Activated gamma-delta T cell (primary cell): ENCODE data around the gene RTN4R.
"Not testable (repeated sequence)": the region's sequence is repeated elsewhere in the genome, so short reads cannot be mapped to it uniquely, and the experiment has no call there.

Source experiments
- DNase-seq: peaks from one replicate; lab custom pipeline; 2025; lab: John Stamatoyannopoulos, UW

The RTN4R gene

GRCh38 chr22:20286784-20287423, 18.8 kb upstream of the RTN4R start:
- DNase-seq: not testable (repeated sequence)

GRCh38 chr22:20286312-20286660, 18.2 kb upstream of the RTN4R start:
- not testable (repeated sequence) for DNase-seq

- DNase-seq: peak; percentile 65
Observed at GRCh38 chr22:20285473-20286311, 17.6 kb upstream of the RTN4R start.

GRCh38 chr22:20284471-20285086, 16.5 kb upstream of the RTN4R start:
- DNase-seq: no peak

GRCh38 chr22:20283674-20284066, 15.6 kb upstream of the RTN4R start:
- no peak for DNase-seq

GRCh38 chr22:20282901-20283673, 15.0 kb upstream of the RTN4R start:
- no peak for DNase-seq

GRCh38 chr22:20281891-20282290, 13.8 kb upstream of the RTN4R start:
- DNase-seq: no peak

- not testable (repeated sequence) for DNase-seq
Observed at GRCh38 chr22:20281473-20281872, 13.4 kb upstream of the RTN4R start.

GRCh38 chr22:20280866-20281265, 12.7 kb upstream of the RTN4R start:
- DNase-seq: no peak

- DNase-seq: not testable (repeated sequence)
Observed at GRCh38 chr22:20280163-20280562, 12.0 kb upstream of the RTN4R start.

GRCh38 chr22:20279662-20280134, 11.6 kb upstream of the RTN4R start:
- no peak for DNase-seq

- DNase-seq: not testable (repeated sequence)
Observed at GRCh38 chr22:20278726-20279490, 10.8 kb upstream of the RTN4R start.

GRCh38 chr22:20277936-20278635, 10.0 kb upstream of the RTN4R start:
- not testable (repeated sequence) for DNase-seq

GRCh38 chr22:20276468-20276867, 8.3 kb upstream of the RTN4R start:
- no peak for DNase-seq

- no peak for DNase-seq
Observed at GRCh38 chr22:20275836-20276235, 7.7 kb upstream of the RTN4R start.

- DNase-seq: not testable (repeated sequence)
Observed at GRCh38 chr22:20275325-20275724, 7.2 kb upstream of the RTN4R start.

GRCh38 chr22:20274374-20274773, 6.3 kb upstream of the RTN4R start:
- not testable (repeated sequence) for DNase-seq

GRCh38 chr22:20273758-20274181, 5.7 kb upstream of the RTN4R start:
- no peak for DNase-seq

GRCh38 chr22:20272700-20273099, 4.6 kb upstream of the RTN4R start:
- DNase-seq: no peak

- no peak for DNase-seq
Observed at GRCh38 chr22:20272174-20272573, 4.1 kb upstream of the RTN4R start.
